ENCODE data around the gene ZNF385B.

The ZNF385B gene

GRCh38 chr2:179790235-179791217 lies 70.9 kb downstream of the ZNF385B start:
- TF ChIP-seq SPI1 (IDR thresholded peaks at IDR 0.05; ENCODE audit: borderline replicate concordance, low read depth) (no peak), CTCF (IDR thresholded peaks at IDR 0.05; ENCODE audit: insufficient read depth, low read length) (no peak), GABPA (IDR thresholded peaks at IDR 0.05; ENCODE audit: low read depth) (no peak), POLR2AphosphoS5 (IDR thresholded peaks at IDR 0.05; ENCODE audit: low read depth) (no peak), REST (IDR thresholded peaks at IDR 0.05; ENCODE audit: insufficient replicate concordance, low read depth) (no peak)
- Histone ChIP-seq H3K27me3 (ENCODE audit: insufficient read depth, poor library complexity, severe bottlenecking) (no peaks in the 10 kb centered on the region), H3K27ac (replicated peaks) (no peak overlapping the region), H3K4me3 (replicated peaks; ENCODE audit: insufficient read depth, low read length) (no peak overlapping the region)
- no peak for DNase-seq (ENCODE audit: low read depth in 1 of 2, low spot score in 1 of 2)

GRCh38 chr2:179788104-179788503 lies 73.3 kb downstream of the ZNF385B start:
- DNase-seq (ENCODE audit: low read depth in 1 of 2, low spot score in 1 of 2): no peak
- Histone ChIP-seq H3K27ac (replicated peaks) (no peak overlapping the region), H3K4me3 (replicated peaks; ENCODE audit: insufficient read depth, low read length) (no peak overlapping the region), H3K27me3 (ENCODE audit: insufficient read depth, poor library complexity, severe bottlenecking) (no peaks in the 10 kb centered on the region)
- TF ChIP-seq SPI1 (IDR thresholded peaks at IDR 0.05; ENCODE audit: borderline replicate concordance, low read depth) (no peak), REST (IDR thresholded peaks at IDR 0.05; ENCODE audit: insufficient replicate concordance, low read depth) (no peak), POLR2AphosphoS5 (IDR thresholded peaks at IDR 0.05; ENCODE audit: low read depth) (no peak), GABPA (IDR thresholded peaks at IDR 0.05; ENCODE audit: low read depth) (no peak), CTCF (IDR thresholded peaks at IDR 0.05; ENCODE audit: insufficient read depth, low read length) (no peak)

GRCh38 chr2:179787601-179788000 lies 73.8 kb downstream of the ZNF385B start:
- no peak overlapping the region for H3K27ac ChIP-seq (replicated peaks)
- DNase-seq (ENCODE audit: low read depth in 1 of 2, low spot score in 1 of 2): no peak
- no peaks in the 10 kb centered on the region for H3K27me3 ChIP-seq (ENCODE audit: insufficient read depth, poor library complexity, severe bottlenecking)
- H3K4me3 ChIP-seq (replicated peaks; ENCODE audit: insufficient read depth, low read length): no peak overlapping the region
- TF ChIP-seq POLR2AphosphoS5 (IDR thresholded peaks at IDR 0.05; ENCODE audit: low read depth): no peak
- TF ChIP-seq REST (IDR thresholded peaks at IDR 0.05; ENCODE audit: insufficient replicate concordance, low read depth): no peak
- no peak for TF ChIP-seq SPI1 (IDR thresholded peaks at IDR 0.05; ENCODE audit: borderline replicate concordance, low read depth)
